OCI-LY3 (cell line): ENCODE data around the gene TRAPPC2L.

Source experiments
- CTCF ChIP-seq: fragments of 200-600, 300-600 bp; sonication (generic); IDR thresholded peaks from 2 replicates; pipeline ENCODE4 v1.5.1; 2014; ENCODE audit warnings: antibody characterized with exemption, low read length, low read depth
- EZH2phosphoT487 ChIP-seq: fragments of 200-600 bp; shearing (Covaris generic); IDR thresholded peaks from 2 replicates; pipeline ENCODE4 v1.6.1; 2018; ENCODE audit warnings: antibody characterized with exemption, mixed run types, low read depth

GRCh38 chr16:88909431-88910210 is 52.7 kb downstream of the TRAPPC2L start:
- TF ChIP-seq CTCF (no peak), EZH2phosphoT487 (no peak)
